Neural crest cell (in vitro differentiated cells): ENCODE data around the gene RTN4RL2. TPM values are rescaled to one million over a fixed set of nuclear protein-coding genes. Genes with fewer than 3 reads are reported as not detected.

Experiments used
- DNase-seq: peaks from one replicate; pipeline ENCODE4 v3.0.0; 2021; ENCODE audit warnings: low read depth, mixed read lengths, low spot score
- H3K27ac Mint-ChIP-seq: one replicate; pipeline ENCODE4 v1.8.0; 2021; ENCODE audit warnings: mild to moderate bottlenecking, mixed read lengths; ENCODE audit not compliant: unreplicated experiment
- H3K27me3 Mint-ChIP-seq: 2 replicates; pipeline ENCODE4 v1.8.0; 2021; ENCODE audit warnings: low read depth, mild to moderate bottlenecking, mixed read lengths
- H3K36me3 Mint-ChIP-seq: 2 replicates; pipeline ENCODE4 v1.8.0; 2021; ENCODE audit warnings: low read depth, mild to moderate bottlenecking, mixed read lengths
- H3K4me1 Mint-ChIP-seq: 2 replicates; pipeline ENCODE4 v1.8.0; 2021; ENCODE audit warnings: mixed read lengths
- H3K4me3 Mint-ChIP-seq: one replicate; pipeline ENCODE4 v1.8.0; 2021; ENCODE audit warnings: mild to moderate bottlenecking, mixed read lengths
- H3K9me3 Mint-ChIP-seq: 2 replicates; pipeline ENCODE4 v1.8.0; 2021; ENCODE audit warnings: mixed read lengths
- CTCF ChIP-seq: fragments of 200-600 bp; sonication (generic); conservative IDR thresholded peaks from 2 replicates; pipeline ENCODE4 v1.5.0; 2021; ENCODE audit warnings: antibody characterized with exemption, mild to moderate bottlenecking
- total RNA-seq: library from RNA; stranded (reverse); gene quantifications from 2 replicates; pipeline ENCODE4 v1.2.1, GENCODE V29; 2021

RTN4RL2 gene
- total RNA-seq, 1 donor from 2014 or later: 2.4 TPM

- no peaks in the 10 kb centered on the region for H3K9me3 Mint-ChIP-seq
- H3K36me3 Mint-ChIP-seq: no peaks in the 10 kb centered on the region
- H3K4me3 Mint-ChIP-seq: no peak overlapping the region
- H3K27me3 Mint-ChIP-seq: peaks cover 5% of the 10 kb centered on the region
- H3K4me1 Mint-ChIP-seq: peaks cover 11% of the 10 kb centered on the region
- DNase-seq: no peak
- TF ChIP-seq CTCF: no peak
- H3K27ac Mint-ChIP-seq: peak overlapping the region; percentile 62
Observed at GRCh38 chr11:57501953-57502352, 41.6 kb downstream of the RTN4RL2 start.

GRCh38 chr11:57502376-57502775 lies 42.0 kb downstream of the RTN4RL2 start:
- H3K36me3 Mint-ChIP-seq: no peaks in the 10 kb centered on the region
- DNase-seq: no peak
- H3K4me3 Mint-ChIP-seq: no peak overlapping the region
- H3K27me3 Mint-ChIP-seq: peaks cover 5% of the 10 kb centered on the region
- H3K27ac Mint-ChIP-seq: no peak overlapping the region
- H3K9me3 Mint-ChIP-seq: no peaks in the 10 kb centered on the region
- peaks cover 11% of the 10 kb centered on the region for H3K4me1 Mint-ChIP-seq
- no peak for TF ChIP-seq CTCF

GRCh38 chr11:57502870-57503269 lies 42.5 kb downstream of the RTN4RL2 start:
- peaks cover 5% of the 10 kb centered on the region for H3K27me3 Mint-ChIP-seq
- H3K9me3 Mint-ChIP-seq: no peaks in the 10 kb centered on the region
- no peak for TF ChIP-seq CTCF
- DNase-seq: no peak
- H3K4me1 Mint-ChIP-seq: peaks cover 11% of the 10 kb centered on the region
- no peak overlapping the region for H3K4me3 Mint-ChIP-seq
- H3K36me3 Mint-ChIP-seq: no peaks in the 10 kb centered on the region
- H3K27ac Mint-ChIP-seq: no peak overlapping the region

GRCh38 chr11:57504511-57504910 lies 44.2 kb downstream of the RTN4RL2 start:
- peaks cover 11% of the 10 kb centered on the region for H3K4me1 Mint-ChIP-seq
- no peak overlapping the region for H3K4me3 Mint-ChIP-seq
- TF ChIP-seq CTCF: no peak
- no peaks in the 10 kb centered on the region for H3K27me3 Mint-ChIP-seq
- DNase-seq: no peak
- no peaks in the 10 kb centered on the region for H3K9me3 Mint-ChIP-seq
- H3K27ac Mint-ChIP-seq: no peak overlapping the region
- no peaks in the 10 kb centered on the region for H3K36me3 Mint-ChIP-seq

- H3K4me1 Mint-ChIP-seq: no peaks in the 10 kb centered on the region
- H3K36me3 Mint-ChIP-seq: no peaks in the 10 kb centered on the region
- no peak overlapping the region for H3K4me3 Mint-ChIP-seq
- peaks cover under 1% of the 10 kb centered on the region for H3K27me3 Mint-ChIP-seq
- H3K9me3 Mint-ChIP-seq: no peaks in the 10 kb centered on the region
- no peak for TF ChIP-seq CTCF
- no peak for DNase-seq
- H3K27ac Mint-ChIP-seq: no peak overlapping the region
Observed at GRCh38 chr11:57506522-57506921, 46.2 kb downstream of the RTN4RL2 start.
